Measurements from ENCODE around the gene PCDHGA11.
A peak's percentile ranks its signal among the peaks of the same experiment; 100 is the strongest.
"Not testable (repeated sequence)": the region's sequence is repeated elsewhere in the genome, so short reads cannot be mapped to it uniquely, and the experiment has no call there.

The PCDHGA11 gene

DNA sequence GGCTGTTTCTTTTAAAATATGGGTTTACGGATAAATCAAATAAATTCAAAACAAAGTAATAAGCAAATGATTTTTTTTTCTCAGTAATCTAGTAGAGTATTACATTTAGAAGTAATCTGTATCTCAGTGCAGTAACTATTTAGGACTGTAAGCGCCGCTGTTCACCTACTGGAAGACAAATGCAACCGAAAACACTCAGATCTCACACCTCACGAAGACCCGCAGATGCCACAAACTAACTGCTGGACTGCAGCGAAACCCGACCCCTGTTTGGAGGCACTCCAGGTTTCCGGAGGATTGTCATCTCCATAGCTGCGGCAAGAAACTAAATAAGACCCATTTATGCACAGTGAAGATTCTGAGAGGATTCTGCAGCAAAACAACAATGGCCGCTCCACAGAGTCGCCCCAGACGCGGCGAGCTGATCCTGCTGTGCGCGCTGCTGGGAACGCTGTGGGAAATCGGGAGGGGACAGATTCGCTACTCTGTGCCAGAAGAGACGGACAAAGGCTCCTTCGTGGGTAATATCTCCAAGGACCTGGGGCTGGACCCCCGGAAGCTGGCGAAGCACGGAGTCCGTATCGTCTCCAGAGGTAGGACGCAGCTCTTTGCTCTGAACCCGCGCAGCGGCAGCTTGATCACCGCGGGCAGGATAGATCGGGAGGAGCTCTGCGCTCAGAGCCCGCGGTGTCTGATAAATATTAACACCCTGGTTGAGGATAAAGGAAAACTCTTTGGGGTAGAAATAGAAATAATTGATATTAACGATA is 28.2 kb upstream of the PCDHGA11 start, which contains the start of gene PCDHGA8:
PCDHGA8 (plus strand) TSS at position 205 of the 770 bp plus-strand sequence; CDS start at position 386, 181 bp downstream.
- Mint-ChIP-seq H3K36me3 (peaks cover 11% of the 10 kb centered on the region), H3K4me1 (no peaks in the 10 kb centered on the region), H3K9me3 (peaks cover 19% of the 10 kb centered on the region), H3K27ac (no peak within 1 kb of the TSS), H3K4me3 (no peak within 1 kb of the TSS), H3K27me3 (peaks cover 83% of the 10 kb centered on the region)
- ATAC-seq: no peak

DNA sequence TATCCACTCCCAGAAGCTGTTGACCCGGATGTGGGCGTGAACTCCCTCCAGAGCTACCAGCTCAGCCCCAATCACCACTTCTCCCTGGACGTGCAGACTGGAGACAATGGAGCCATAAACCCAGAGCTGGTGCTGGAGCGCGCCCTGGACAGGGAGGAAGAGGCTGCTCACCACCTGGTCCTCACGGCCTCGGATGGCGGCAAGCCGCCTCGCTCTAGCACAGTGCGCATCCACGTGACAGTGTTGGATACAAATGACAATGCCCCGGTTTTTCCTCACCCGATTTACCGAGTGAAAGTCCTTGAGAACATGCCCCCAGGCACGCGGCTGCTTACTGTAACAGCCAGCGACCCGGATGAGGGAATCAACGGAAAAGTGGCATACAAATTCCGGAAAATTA is 27.6 kb upstream of the PCDHGA11 start:
- peaks cover 80% of the 10 kb centered on the region for H3K27me3 Mint-ChIP-seq
- ATAC-seq: no peak
- H3K4me3 Mint-ChIP-seq: no peak overlapping the region
- peaks cover 11% of the 10 kb centered on the region for H3K36me3 Mint-ChIP-seq
- H3K27ac Mint-ChIP-seq: no peak overlapping the region
- H3K4me1 Mint-ChIP-seq: no peaks in the 10 kb centered on the region
- peaks cover 19% of the 10 kb centered on the region for H3K9me3 Mint-ChIP-seq

DNA sequence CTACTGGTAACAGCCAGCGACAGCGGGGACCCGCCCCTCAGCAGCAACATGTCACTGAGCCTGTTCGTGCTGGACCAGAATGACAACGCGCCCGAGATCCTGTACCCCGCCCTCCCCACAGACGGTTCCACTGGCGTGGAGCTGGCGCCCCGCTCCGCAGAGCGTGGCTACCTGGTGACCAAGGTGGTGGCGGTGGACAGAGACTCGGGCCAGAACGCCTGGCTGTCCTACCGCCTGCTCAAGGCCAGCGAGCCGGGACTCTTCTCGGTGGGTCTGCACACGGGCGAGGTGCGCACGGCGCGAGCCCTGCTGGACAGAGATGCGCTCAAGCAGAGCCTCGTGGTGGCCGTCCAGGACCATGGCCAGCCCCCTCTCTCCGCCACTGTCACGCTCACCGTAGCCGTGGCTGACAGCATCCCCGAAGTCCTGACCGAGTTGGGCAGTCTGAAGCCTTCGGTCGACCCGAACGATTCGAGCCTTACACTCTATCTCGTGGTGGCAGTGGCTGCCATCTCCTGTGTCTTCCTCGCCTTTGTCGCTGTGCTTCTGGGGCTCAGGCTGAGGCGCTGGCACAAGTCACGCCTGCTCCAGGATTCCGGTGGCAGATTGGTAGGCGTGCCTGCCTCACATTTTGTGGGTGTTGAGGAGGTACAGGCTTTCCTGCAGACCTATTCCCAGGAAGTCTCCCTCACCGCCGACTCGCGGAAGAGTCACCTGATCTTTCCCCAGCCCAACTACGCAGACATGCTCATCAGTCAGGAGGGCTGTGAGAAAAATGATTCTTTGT is 26.3 kb upstream of the PCDHGA11 start:
- H3K9me3 Mint-ChIP-seq: peaks cover 13% of the 10 kb centered on the region
- peaks cover 11% of the 10 kb centered on the region for H3K36me3 Mint-ChIP-seq
- not testable (repeated sequence) for ATAC-seq, H3K27ac Mint-ChIP-seq, H3K4me1 Mint-ChIP-seq, H3K4me3 Mint-ChIP-seq
- peaks cover 79% of the 10 kb centered on the region for H3K27me3 Mint-ChIP-seq

DNA sequence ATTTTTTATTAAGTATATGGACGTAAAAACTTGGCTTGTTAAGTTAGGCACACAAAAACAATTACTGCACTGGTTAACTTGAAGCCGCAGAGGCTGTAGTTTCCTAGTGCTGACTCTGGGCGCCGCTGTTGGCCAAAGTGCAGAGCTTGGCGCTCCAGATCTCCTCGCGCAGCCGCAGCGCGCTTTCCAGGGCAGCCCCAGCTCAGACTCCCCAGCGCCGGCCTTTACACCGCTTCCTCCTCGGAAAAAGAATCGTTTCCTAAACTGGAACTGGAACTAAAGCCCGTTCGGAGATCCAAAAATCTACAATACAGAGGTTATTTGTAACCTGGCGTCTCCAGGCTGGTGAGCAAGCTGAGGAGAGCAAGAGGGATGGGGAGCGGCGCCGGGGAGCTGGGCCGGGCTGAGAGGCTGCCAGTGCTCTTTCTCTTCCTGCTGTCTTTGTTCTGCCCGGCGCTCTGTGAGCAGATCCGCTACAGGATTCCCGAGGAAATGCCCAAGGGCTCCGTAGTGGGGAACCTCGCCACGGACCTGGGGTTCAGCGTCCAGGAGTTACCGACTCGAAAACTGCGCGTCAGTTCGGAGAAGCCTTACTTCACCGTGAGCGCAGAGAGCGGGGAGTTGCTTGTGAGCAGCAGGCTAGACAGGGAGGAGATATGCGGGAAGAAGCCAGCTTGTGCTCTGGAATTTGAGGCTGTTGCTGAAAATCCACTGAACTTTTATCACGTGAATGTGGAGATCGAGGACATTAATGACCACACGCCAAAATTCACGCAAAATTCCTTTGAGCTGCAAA is 22.9 kb upstream of the PCDHGA11 start, which contains the start of gene PCDHGB5:
PCDHGB5 (plus strand) TSS at position 192 of the 796 bp plus-strand sequence; CDS start at position 373, 181 bp downstream.
- H3K9me3 Mint-ChIP-seq: not testable (repeated sequence)
- peaks cover 10% of the 10 kb centered on the region for H3K36me3 Mint-ChIP-seq
- H3K27me3 Mint-ChIP-seq: peaks cover 80% of the 10 kb centered on the region

DNA sequence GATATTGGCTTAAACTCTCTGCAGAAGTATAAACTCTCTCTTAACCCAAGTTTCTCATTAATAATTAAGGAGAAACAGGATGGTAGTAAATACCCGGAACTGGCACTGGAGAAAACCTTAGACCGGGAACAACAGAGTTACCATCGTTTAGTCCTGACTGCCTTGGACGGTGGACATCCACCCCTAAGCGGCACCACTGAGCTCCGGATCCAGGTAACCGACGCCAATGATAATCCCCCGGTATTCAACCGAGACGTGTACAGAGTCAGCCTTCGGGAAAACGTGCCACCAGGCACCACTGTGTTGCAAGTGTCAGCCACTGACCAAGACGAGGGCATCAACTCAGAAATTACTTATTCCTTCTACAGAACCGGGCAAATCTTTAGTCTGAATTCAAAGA is 22.2 kb upstream of the PCDHGA11 start:
- no peak overlapping the region for H3K27ac Mint-ChIP-seq
- H3K9me3 Mint-ChIP-seq: peaks cover 7% of the 10 kb centered on the region
- no peak overlapping the region for H3K4me3 Mint-ChIP-seq
- peaks cover 80% of the 10 kb centered on the region for H3K27me3 Mint-ChIP-seq
- peaks cover 10% of the 10 kb centered on the region for H3K36me3 Mint-ChIP-seq
- no peak for ATAC-seq
- no peaks in the 10 kb centered on the region for H3K4me1 Mint-ChIP-seq

More for the DNA sequence above, 22.9 kb upstream of the PCDHGA11 start, which contains the start of gene PCDHGB5:
- peak within 1 kb of the TSS; percentile 63 for H3K4me3 Mint-ChIP-seq
- H3K4me1 Mint-ChIP-seq, H3K27ac Mint-ChIP-seq: not testable (repeated sequence)
- peak; percentile 56 for ATAC-seq

DNA sequence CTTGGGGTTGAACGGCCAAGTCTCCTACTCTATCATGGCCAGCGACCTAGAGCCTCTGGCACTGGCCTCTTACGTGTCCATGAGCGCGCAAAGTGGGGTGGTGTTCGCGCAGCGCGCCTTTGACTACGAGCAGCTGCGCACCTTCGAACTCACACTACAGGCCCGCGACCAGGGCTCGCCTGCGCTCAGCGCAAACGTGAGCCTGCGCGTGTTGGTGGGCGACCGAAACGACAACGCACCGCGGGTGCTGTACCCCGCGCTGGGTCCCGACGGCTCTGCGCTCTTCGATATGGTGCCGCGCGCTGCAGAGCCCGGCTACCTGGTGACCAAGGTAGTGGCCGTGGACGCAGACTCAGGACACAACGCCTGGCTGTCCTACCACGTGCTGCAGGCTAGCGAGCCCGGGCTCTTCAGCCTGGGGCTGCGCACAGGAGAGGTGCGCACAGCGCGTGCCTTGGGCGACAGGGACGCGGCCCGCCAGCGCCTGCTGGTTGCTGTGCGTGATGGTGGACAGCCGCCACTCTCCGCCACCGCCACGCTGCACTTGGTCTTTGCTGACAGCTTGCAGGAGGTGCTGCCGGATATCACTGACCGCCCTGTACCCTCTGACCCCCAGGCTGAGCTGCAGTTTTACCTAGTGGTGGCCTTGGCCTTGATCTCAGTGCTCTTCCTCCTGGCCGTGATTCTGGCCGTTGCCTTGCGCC is 21.1 kb upstream of the PCDHGA11 start:
- Mint-ChIP-seq H3K27me3 (peaks cover 80% of the 10 kb centered on the region), H3K9me3 (peaks cover 3% of the 10 kb centered on the region), H3K4me1 (no peaks in the 10 kb centered on the region), H3K27ac (no peak overlapping the region), H3K36me3 (peaks cover 6% of the 10 kb centered on the region), H3K4me3 (peak overlapping the region; percentile 32)
- no peak for ATAC-seq

DNA sequence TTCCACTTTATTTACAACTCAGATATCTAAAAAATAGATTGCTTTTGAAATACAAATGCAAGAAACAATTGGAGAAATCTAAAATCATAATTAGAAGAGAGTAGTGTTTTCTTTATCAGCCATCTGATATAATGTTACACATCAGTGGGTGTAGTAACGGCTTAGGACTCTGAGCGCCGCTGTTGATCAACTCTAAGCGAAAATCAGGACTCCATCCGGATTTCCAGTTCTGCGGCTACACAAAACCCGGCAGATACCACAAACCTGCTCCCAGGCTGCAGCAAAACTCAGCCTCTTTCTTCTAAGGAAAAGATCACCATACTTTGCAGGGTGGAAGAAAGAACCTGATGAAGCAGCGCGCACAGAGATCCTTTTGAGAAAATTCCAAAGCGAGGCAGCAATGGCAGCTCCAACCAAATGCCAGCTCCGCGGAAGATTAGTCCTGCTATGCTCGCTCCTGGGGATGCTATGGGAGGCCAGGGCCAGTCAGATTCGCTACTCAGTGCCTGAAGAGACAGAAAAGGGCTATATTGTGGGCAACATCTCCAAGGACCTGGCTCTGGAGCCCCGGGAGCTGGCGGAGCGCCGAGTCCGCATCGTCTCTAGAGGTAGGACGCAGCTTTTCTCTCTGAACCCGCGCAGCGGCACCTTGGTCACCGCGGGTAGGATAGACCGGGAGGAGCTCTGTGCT is 18.2 kb upstream of the PCDHGA11 start, which contains the start of gene PCDHGA9:
PCDHGA9 (plus strand) TSS at position 226 of the 691 bp plus-strand sequence; CDS start at position 401, 175 bp downstream.
- Mint-ChIP-seq H3K36me3 (peaks cover 6% of the 10 kb centered on the region), H3K9me3 (peaks cover 6% of the 10 kb centered on the region), H3K4me1 (no peaks in the 10 kb centered on the region), H3K27ac (no peak within 1 kb of the TSS), H3K4me3 (peak within 1 kb of the TSS; percentile 60), H3K27me3 (peaks cover 77% of the 10 kb centered on the region)
- no peak for ATAC-seq

DNA sequence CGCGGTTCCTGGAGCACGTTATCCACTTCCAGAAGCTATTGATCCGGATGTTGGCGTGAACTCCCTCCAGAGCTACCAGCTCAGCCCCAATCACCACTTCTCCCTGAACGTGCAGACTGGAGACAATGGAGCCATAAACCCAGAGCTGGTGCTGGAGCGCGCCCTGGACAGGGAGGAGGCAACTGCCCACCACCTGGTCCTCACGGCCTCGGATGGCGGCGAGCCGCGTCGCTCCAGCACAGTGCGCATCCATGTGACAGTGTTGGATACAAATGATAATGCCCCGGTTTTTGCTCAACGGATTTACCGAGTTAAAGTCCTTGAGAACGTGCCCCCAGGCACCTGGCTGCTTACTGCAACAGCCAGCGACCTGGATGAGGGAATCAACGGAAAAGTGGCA is 17.5 kb upstream of the PCDHGA11 start:
- Mint-ChIP-seq H3K9me3 (peaks cover 9% of the 10 kb centered on the region), H3K27ac (no peak overlapping the region)
- no peak for ATAC-seq

DNA sequence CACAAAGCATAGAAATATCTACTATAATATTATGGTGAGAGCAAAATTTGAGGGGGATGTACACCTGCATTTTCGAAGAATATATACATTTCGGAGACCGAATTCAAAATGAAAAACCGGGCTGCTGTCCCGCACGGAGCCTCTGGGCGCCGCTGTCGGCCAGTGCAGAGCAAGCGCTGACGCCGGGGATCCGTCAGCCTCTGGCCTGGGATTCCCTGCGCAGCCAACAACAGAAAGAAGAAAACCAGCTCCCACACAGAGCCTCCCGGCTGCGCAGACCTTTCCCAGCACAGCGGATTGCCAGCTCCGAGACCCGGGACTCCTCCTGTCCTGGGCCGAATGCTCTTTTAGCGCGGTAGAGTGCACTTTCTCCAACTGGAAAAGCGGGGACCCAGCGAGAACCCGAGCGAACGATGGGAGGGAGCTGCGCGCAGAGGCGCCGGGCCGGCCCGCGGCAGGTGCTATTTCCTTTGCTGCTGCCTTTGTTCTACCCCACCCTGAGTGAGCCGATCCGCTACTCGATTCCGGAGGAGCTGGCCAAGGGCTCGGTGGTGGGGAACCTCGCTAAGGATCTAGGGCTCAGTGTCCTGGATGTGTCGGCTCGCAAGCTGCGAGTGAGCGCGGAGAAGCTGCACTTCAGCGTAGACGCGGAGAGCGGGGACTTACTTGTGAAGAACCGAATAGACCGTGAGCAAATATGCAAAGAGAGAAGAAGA is 12.9 kb upstream of the PCDHGA11 start, which contains the start of gene PCDHGB6:
PCDHGB6 (plus strand) TSS at position 232 of the 716 bp plus-strand sequence; CDS start at position 414, 182 bp downstream.
- not testable (repeated sequence) for H3K27ac Mint-ChIP-seq
- peaks cover 73% of the 10 kb centered on the region for H3K27me3 Mint-ChIP-seq

More for the DNA sequence above, 17.5 kb upstream of the PCDHGA11 start:
- Mint-ChIP-seq H3K27me3 (peaks cover 84% of the 10 kb centered on the region), H3K4me3 (no peak overlapping the region), H3K36me3 (peaks cover 6% of the 10 kb centered on the region), H3K4me1 (no peaks in the 10 kb centered on the region)

DNA sequence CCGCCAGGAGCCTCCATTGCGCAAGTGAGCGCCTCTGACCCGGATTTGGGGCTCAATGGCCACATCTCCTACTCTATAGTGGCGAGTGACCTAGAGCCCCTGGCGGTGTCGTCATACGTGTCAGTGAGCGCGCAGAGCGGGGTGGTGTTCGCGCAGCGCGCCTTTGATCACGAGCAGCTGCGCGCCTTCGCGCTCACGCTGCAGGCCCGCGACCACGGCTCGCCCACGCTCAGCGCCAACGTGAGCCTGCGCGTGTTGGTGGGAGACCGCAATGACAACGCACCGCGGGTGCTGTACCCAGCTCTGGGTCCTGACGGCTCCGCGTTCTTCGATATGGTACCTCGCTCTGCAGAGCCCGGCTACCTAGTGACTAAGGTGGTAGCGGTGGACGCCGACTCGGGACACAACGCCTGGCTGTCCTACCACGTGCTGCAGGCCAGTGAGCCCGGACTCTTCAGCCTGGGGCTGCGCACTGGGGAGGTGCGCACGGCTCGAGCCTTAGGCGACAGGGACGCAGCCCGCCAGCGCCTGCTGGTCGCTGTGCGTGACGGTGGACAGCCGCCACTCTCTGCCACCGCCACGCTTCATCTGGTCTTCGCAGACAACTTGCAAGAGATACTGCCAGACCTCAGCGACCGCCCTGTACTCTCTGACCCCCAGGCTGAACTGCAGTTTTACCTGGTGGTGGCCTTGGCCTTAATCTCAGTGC is 11.1 kb upstream of the PCDHGA11 start:
- ATAC-seq: no peak
- H3K27me3 Mint-ChIP-seq: peaks cover 73% of the 10 kb centered on the region
- H3K4me3 Mint-ChIP-seq: no peak overlapping the region
- H3K27ac Mint-ChIP-seq: no peak overlapping the region
- H3K36me3 Mint-ChIP-seq: peaks cover 12% of the 10 kb centered on the region
- H3K4me1 Mint-ChIP-seq: peaks cover 20% of the 10 kb centered on the region
- H3K9me3 Mint-ChIP-seq: peaks cover 15% of the 10 kb centered on the region

More for the DNA sequence above, 12.9 kb upstream of the PCDHGA11 start, which contains the start of gene PCDHGB6:
- not testable (repeated sequence) for H3K4me1 Mint-ChIP-seq, H3K36me3 Mint-ChIP-seq, ATAC-seq
- Mint-ChIP-seq H3K4me3 (peak within 1 kb of the TSS; percentile 64), H3K9me3 (peaks cover 15% of the 10 kb centered on the region)

DNA sequence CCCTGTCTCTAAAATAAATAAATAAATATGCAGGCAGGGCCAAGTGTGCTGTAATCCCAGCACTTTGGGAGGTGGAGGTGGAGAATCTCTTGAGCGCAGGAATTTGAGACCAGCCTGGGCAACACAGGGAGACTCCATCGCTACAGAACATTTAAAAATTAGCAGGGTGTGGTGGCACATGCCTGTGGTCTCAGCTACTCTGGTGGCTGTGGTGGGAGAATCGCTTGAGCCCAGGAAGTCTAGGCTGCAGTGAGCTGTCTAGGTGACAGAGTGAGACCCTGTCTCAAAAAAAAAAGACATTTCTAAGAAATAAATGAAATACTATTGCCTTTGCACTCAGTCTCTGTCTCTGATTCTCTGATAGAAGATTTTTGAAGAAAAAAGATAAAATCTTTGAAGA is 9.3 kb upstream of the PCDHGA11 start:
- ATAC-seq: no peak
- H3K4me1 Mint-ChIP-seq: peaks cover 20% of the 10 kb centered on the region
- no peak overlapping the region for H3K27ac Mint-ChIP-seq
- peaks cover 12% of the 10 kb centered on the region for H3K36me3 Mint-ChIP-seq
- no peak overlapping the region for H3K4me3 Mint-ChIP-seq
- H3K9me3 Mint-ChIP-seq: peaks cover 12% of the 10 kb centered on the region
- H3K27me3 Mint-ChIP-seq: peaks cover 74% of the 10 kb centered on the region

DNA sequence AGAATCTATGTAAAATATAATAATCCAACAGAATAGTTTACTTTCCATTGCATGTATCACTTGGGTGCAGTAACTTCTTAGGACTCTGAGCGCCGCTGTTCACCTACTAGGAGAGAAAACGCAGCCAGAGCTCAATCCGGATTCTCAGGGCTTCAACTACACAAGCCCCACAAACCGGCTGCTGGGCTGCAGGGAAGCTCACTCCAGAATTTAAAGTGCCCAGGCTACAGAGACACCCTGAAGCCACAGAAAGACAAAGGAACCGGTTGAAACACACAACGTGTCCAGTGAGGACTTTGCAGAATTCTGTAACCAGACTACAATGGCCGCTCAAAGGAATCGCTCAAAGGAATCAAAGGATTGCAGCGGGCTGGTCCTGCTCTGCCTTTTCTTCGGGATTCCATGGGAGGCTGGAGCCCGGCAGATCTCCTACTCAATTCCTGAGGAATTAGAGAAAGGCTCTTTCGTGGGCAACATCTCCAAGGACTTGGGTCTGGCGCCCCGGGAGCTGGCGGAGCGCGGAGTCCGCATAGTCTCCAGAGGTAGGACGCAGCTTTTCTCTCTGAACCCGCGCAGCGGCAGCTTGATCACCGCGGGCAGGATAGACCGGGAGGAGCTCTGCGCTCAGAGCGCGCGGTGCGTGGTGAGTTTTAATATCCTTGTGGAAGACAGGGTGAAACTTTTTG is 7.9 kb upstream of the PCDHGA11 start, which contains the start of gene PCDHGA10:
PCDHGA10 (plus strand) TSS at position 134 of the 686 bp plus-strand sequence; CDS start at position 323, 189 bp downstream.
- peak; percentile 68 for ATAC-seq
- Mint-ChIP-seq H3K27ac (peak within 1 kb of the TSS; percentile 47), H3K9me3 (peaks cover 14% of the 10 kb centered on the region), H3K27me3 (peaks cover 76% of the 10 kb centered on the region), H3K4me3 (peak within 1 kb of the TSS; percentile 83), H3K36me3 (peaks cover 12% of the 10 kb centered on the region), H3K4me1 (peaks cover 24% of the 10 kb centered on the region)

Data from stimulated activated memory B cell treated with anti-CD40 and anti-IgM and Interleukin-4, amounts not matched to agents 10 μg/mL and 1 μg/mL and 100 μg/mL, for 72 hours (primary cell).